IgD-negative memory B cell (primary cell): ENCODE data around the gene SLC25A44. TPM values are rescaled to one million over a fixed set of nuclear protein-coding genes. Genes with fewer than 3 reads are reported as not detected.

Experiments used
- H3K27ac Mint-ChIP-seq, 3 donors: one replicate each; pipeline ENCODE4 v1.8.0; 2020 to 2022; ENCODE audit warnings: mild to moderate bottlenecking in 3 of 3, mixed read lengths in 3 of 3, moderate library complexity in 1 of 3
- H3K27me3 Mint-ChIP-seq: one replicate; pipeline ENCODE4 v1.8.0; 2021; ENCODE audit warnings: mixed read lengths
- H3K36me3 Mint-ChIP-seq: one replicate; pipeline ENCODE4 v1.8.0; 2020; ENCODE audit warnings: mild to moderate bottlenecking, mixed read lengths
- H3K4me1 Mint-ChIP-seq, 3 donors: one replicate each; pipeline ENCODE4 v1.8.0; 2020 to 2022; ENCODE audit warnings: mixed read lengths in 3 of 3, mild to moderate bottlenecking in 1 of 3
- H3K4me3 Mint-ChIP-seq, 4 donors: one replicate each; pipeline ENCODE4 v1.8.0; 2020 to 2022; ENCODE audit warnings: mild to moderate bottlenecking in 4 of 4, mixed read lengths in 4 of 4, moderate library complexity in 3 of 4
- H3K9me3 Mint-ChIP-seq, 3 donors: one replicate each; pipeline ENCODE4 v1.8.0; 2020 to 2021; ENCODE audit warnings: mixed read lengths in 3 of 3, mild to moderate bottlenecking in 1 of 3
- polyA plus RNA-seq: library from polyadenylated mRNA; unstranded; fragments of 300-500 nt; fragmentation: Illumina TruSeq; gene quantifications from one replicate; pipeline ENCODE4 v1.2.3, GENCODE V29; 2021

SLC25A44 gene
- polyA plus RNA-seq, 1 donor from 2014 or later, result 16.6 TPM

- Mint-ChIP-seq H3K4me3 (no peak overlapping the region), H3K36me3 (peaks cover 6% of the 10 kb centered on the region), H3K27me3 (no peaks in the 10 kb centered on the region), H3K4me1 (peaks cover 0 to 2% (median 0%) of the 10 kb centered on the region in 3 donors), H3K27ac (peak overlapping the region in 2 of 3 donors; percentile 23 to 32), H3K9me3 (no peaks in the 10 kb centered on the region)
Measured at GRCh38 chr1:156232201-156232894, 38.4 kb downstream of the SLC25A44 start.

GRCh38 chr1:156233426-156234127 lies 39.7 kb downstream of the SLC25A44 start:
- Mint-ChIP-seq H3K27ac (peak overlapping the region in 1 of 3 donors; percentile 39), H3K27me3 (no peaks in the 10 kb centered on the region), H3K4me1 (peaks cover 0 to 2% (median 0%) of the 10 kb centered on the region in 3 donors)

DNA sequence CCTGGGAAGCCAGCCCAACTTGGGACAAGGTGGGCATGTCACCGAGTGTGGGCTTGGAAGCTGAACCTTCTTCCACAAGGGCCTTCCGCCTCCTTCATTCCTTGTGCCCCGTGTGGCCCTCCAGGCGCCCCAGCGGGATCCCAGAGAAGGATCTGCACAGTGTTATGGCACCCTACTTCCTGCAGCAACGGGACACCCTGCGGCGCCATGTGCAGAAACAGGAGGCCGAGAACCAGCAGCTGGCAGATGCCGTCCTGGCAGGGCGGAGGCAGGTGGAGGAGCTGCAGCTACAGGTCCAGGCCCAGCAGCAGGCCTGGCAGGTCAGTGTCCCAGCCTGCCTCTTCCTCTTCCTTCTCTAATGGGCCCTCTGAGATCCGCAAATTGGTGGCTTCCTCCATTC lies 42.3 kb downstream of the SLC25A44 start:
- Mint-ChIP-seq H3K4me3 (no peak overlapping the region), H3K27me3 (no peaks in the 10 kb centered on the region)

More at GRCh38 chr1:156233426-156234127, 39.7 kb downstream of the SLC25A44 start:
- H3K4me3 Mint-ChIP-seq, result no peak overlapping the region
- H3K36me3 Mint-ChIP-seq, result peaks cover 6% of the 10 kb centered on the region
- H3K9me3 Mint-ChIP-seq, result no peaks in the 10 kb centered on the region

DNA sequence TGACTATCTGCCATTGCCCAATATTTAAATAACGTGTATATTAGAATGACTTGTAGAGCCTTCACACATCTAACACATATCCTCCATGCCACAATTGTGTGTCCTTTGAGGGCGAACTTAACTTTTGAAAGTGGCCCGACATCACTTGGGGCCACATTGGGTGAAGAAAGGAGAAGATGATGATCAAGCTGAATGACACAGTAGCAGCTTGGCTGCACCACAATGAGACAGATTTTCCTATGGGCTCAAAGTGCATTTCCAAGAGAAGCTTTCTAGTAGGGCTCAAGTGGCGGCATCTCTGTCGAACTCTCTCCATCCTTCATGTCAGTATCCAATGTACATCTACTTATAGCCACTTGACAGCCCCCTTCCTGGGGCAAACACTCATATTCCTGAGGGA lies 44.3 kb downstream of the SLC25A44 start:
- H3K27me3 Mint-ChIP-seq, result no peaks in the 10 kb centered on the region
- no peaks in the 10 kb centered on the region for H3K9me3 Mint-ChIP-seq
- no peak overlapping the region for H3K4me3 Mint-ChIP-seq
- no peaks in the 10 kb centered on the region for H3K4me1 Mint-ChIP-seq
- H3K36me3 Mint-ChIP-seq, result peaks cover 17% of the 10 kb centered on the region
- H3K27ac Mint-ChIP-seq, result peak overlapping the region in 1 of 3 donors; percentile 73

More for the DNA sequence above, 42.3 kb downstream of the SLC25A44 start:
- H3K4me1 Mint-ChIP-seq, result no peaks in the 10 kb centered on the region
- H3K27ac Mint-ChIP-seq, result no peak overlapping the region
- peaks cover 17% of the 10 kb centered on the region for H3K36me3 Mint-ChIP-seq
- no peaks in the 10 kb centered on the region for H3K9me3 Mint-ChIP-seq

DNA sequence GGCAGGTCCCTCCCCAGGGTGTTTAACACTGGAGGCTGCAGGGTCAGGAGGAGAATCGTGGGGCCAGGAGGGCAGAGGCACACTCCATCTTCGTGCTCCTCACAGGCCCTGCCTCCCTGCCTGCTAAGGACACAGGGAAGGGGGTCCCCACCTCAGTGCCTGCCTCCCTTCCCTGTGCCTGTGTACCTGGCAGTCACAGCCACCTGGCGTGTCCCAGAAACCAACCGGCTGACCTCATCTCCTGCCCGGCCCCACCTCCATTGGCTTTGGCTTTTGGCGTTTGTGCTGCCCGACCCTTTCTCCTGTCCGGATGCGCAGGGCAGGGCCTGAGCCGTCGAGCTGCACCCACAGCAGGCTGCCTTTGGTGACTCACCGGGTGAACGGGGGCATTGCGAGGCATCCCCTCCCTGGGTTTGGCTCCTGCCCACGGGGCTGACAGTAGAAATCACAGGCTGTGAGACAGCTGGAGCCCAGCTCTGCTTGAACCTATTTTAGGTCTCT lies 47.5 kb downstream of the SLC25A44 start:
- Mint-ChIP-seq H3K27ac (peak overlapping the region in 1 of 3 donors; percentile 75), H3K9me3 (no peaks in the 10 kb centered on the region)

DNA sequence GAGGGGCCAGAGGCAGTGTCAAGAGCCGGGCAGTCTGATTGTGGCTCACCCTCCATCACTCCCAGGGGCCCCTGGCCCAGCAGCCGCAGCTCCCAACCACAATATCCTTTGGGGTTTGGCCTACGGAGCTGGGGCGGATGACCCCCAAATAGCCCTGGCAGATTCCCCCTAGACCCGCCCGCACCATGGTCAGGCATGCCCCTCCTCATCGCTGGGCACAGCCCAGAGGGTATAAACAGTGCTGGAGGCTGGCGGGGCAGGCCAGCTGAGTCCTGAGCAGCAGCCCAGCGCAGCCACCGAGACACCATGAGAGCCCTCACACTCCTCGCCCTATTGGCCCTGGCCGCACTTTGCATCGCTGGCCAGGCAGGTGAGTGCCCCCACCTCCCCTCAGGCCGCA lies 48.0 kb downstream of the SLC25A44 start, which contains the start of gene BGLAP:
Gene BGLAP (plus strand): TSS at position 259 of the 400 bp plus-strand sequence. CDS start 48 bp downstream, at position 307.
- H3K27ac Mint-ChIP-seq, result peak within 1 kb of the TSS in 1 of 3 donors; percentile 75
- peaks cover 6 to 7% (median 6%) of the 10 kb centered on the region in 3 donors for H3K4me1 Mint-ChIP-seq
- peaks cover 8% of the 10 kb centered on the region for H3K27me3 Mint-ChIP-seq
- peaks cover 14% of the 10 kb centered on the region for H3K36me3 Mint-ChIP-seq
- peak within 1 kb of the TSS in 1 of 4 donors; percentile 17 for H3K4me3 Mint-ChIP-seq
- no peaks in the 10 kb centered on the region for H3K9me3 Mint-ChIP-seq

More for the DNA sequence above, 47.5 kb downstream of the SLC25A44 start:
- peaks cover 6 to 7% (median 6%) of the 10 kb centered on the region in 3 donors for H3K4me1 Mint-ChIP-seq
- H3K36me3 Mint-ChIP-seq, result peaks cover 15% of the 10 kb centered on the region
- peaks cover 8% of the 10 kb centered on the region for H3K27me3 Mint-ChIP-seq
- no peak overlapping the region for H3K4me3 Mint-ChIP-seq

- no peaks in the 10 kb centered on the region for H3K9me3 Mint-ChIP-seq
- peaks cover 8% of the 10 kb centered on the region for H3K27me3 Mint-ChIP-seq
- peaks cover 6 to 7% (median 6%) of the 10 kb centered on the region in 3 donors for H3K4me1 Mint-ChIP-seq
- H3K36me3 Mint-ChIP-seq, result peaks cover 11% of the 10 kb centered on the region
- peak overlapping the region in 1 of 4 donors; percentile 17 for H3K4me3 Mint-ChIP-seq
- peak overlapping the region in 1 of 3 donors; percentile 47 for H3K27ac Mint-ChIP-seq
Measured at GRCh38 chr1:156242738-156243137, 48.8 kb downstream of the SLC25A44 start.

DNA sequence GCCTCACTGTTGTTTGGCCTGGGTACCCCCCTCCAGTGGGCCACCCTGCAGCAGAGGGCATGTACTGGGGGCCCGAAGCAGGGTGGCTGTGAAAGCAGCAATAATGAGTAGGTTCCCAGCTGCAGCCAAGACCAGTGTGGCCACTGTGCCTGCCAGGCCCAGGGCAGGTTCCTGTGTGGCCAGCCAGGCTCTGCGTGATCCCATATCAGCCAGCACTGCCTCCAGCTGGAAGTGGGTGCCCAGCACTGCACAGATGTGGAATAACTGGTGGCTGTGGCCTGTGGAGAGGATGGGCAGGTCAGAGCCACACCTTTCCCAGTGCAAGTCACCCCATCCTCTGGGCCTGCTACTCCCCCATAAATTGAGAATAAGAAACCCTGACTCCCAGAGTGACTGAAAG lies 50.2 kb downstream of the SLC25A44 start:
- peaks cover 6 to 7% (median 6%) of the 10 kb centered on the region in 3 donors for H3K4me1 Mint-ChIP-seq
- peaks cover 11% of the 10 kb centered on the region for H3K36me3 Mint-ChIP-seq
- H3K27ac Mint-ChIP-seq, result no peak overlapping the region
- peaks cover 8% of the 10 kb centered on the region for H3K27me3 Mint-ChIP-seq
- H3K9me3 Mint-ChIP-seq, result no peaks in the 10 kb centered on the region
- peak overlapping the region in 3 of 4 donors; percentile 34 to 75 (median 47) for H3K4me3 Mint-ChIP-seq

GRCh38 chr1:156244712-156245111 lies 50.8 kb downstream of the SLC25A44 start:
- H3K4me3 Mint-ChIP-seq, result peak overlapping the region; percentile 9 to 95 (median 80)
- H3K9me3 Mint-ChIP-seq, result no peaks in the 10 kb centered on the region
- H3K27ac Mint-ChIP-seq, result no peak overlapping the region
- peaks cover 8% of the 10 kb centered on the region for H3K27me3 Mint-ChIP-seq
- peaks cover 8% of the 10 kb centered on the region for H3K36me3 Mint-ChIP-seq
- peaks cover 6 to 7% (median 6%) of the 10 kb centered on the region in 3 donors for H3K4me1 Mint-ChIP-seq

- Mint-ChIP-seq H3K27ac (peak overlapping the region in 1 of 3 donors; percentile 78), H3K4me3 (peak overlapping the region; percentile 75 to 95 (median 88)), H3K27me3 (peaks cover 8% of the 10 kb centered on the region), H3K4me1 (peaks cover 6 to 7% (median 6%) of the 10 kb centered on the region in 3 donors), H3K36me3 (peaks cover 5% of the 10 kb centered on the region), H3K9me3 (no peaks in the 10 kb centered on the region)
Measured at GRCh38 chr1:156245451-156246232, 51.7 kb downstream of the SLC25A44 start.

GRCh38 chr1:156246241-156246780 lies 52.4 kb downstream of the SLC25A44 start:
- H3K4me1 Mint-ChIP-seq, result peaks cover 6 to 7% (median 6%) of the 10 kb centered on the region in 3 donors
- H3K27me3 Mint-ChIP-seq, result peaks cover 8% of the 10 kb centered on the region
- H3K9me3 Mint-ChIP-seq, result no peaks in the 10 kb centered on the region
- no peaks in the 10 kb centered on the region for H3K36me3 Mint-ChIP-seq
- H3K27ac Mint-ChIP-seq, result no peak overlapping the region
- peak overlapping the region; percentile 9 to 87 (median 70) for H3K4me3 Mint-ChIP-seq

- Mint-ChIP-seq H3K36me3 (no peaks in the 10 kb centered on the region), H3K9me3 (no peaks in the 10 kb centered on the region), H3K4me3 (peak overlapping the region in 1 of 4 donors; percentile 65), H3K27me3 (peaks cover 8% of the 10 kb centered on the region), H3K27ac (no peak overlapping the region), H3K4me1 (peaks cover 6 to 7% (median 6%) of the 10 kb centered on the region in 3 donors)
Measured at GRCh38 chr1:156246781-156247459, 53.0 kb downstream of the SLC25A44 start.

- H3K27me3 Mint-ChIP-seq, result peaks cover 8% of the 10 kb centered on the region
- H3K4me3 Mint-ChIP-seq, result peak within 1 kb of the TSS in 1 of 4 donors; percentile 38
- no peak within 1 kb of the TSS for H3K27ac Mint-ChIP-seq
- no peaks in the 10 kb centered on the region for H3K9me3 Mint-ChIP-seq
- H3K36me3 Mint-ChIP-seq, result no peaks in the 10 kb centered on the region
- peaks cover 6 to 7% (median 6%) of the 10 kb centered on the region in 3 donors for H3K4me1 Mint-ChIP-seq
Measured at GRCh38 chr1:156247460-156248322, 53.8 kb downstream of the SLC25A44 start, which contains the start of gene PAQR6. PAQR6 (minus strand) TSS chr1:156248056; CDS start chr1:156246731, 1,325 bp downstream.
